AG09309 (cell line): Measurements from ENCODE around the gene PCDH9.

ENCODE experiments used
- DNase-seq: peaks from one replicate; pipeline ENCODE4 v3.0.0-alpha.2; 2010; ENCODE audit warnings: low read depth
- H3K4me3 ChIP-seq: 2 replicates; pipeline ENCODE4 v1.5.1; 2011; ENCODE audit warnings: mild to moderate bottlenecking, low read depth, low read length, moderate library complexity; ENCODE audit not compliant: control insufficient read depth
- TF ChIP-seq, protein P1 (sequence below): IDR thresholded peaks from 2 replicates; pipeline ENCODE4 v1.5.1; 2011; ENCODE audit warnings: mild to moderate bottlenecking, low read depth, low read length, inconsistent platforms; ENCODE audit not compliant: insufficient read depth, control insufficient read depth; ENCODE audit errors: missing control alignments

PCDH9 gene

DNA sequence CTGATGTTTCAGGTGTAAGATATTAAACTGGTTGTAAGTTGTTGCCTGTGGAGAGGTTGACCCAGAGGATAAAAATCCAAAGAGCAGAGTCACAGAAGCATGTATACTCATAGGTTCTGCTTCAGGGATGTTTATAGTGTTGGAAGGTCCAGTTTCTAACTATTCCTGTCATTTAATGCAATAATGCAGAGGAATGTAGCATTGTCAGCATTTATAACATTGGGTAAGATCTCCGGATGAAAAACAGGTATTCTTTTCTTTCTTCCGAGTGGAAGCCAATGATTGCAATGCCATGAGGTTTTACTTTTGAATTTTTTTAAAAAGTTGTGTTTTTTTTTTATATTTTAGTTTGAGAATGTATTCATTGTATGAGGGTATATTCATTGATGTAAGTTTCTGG, 771.0 kb downstream of the PCDH9 start:
- H3K4me3 ChIP-seq, result no peak overlapping the region
- TF ChIP-seq, protein P1, sequence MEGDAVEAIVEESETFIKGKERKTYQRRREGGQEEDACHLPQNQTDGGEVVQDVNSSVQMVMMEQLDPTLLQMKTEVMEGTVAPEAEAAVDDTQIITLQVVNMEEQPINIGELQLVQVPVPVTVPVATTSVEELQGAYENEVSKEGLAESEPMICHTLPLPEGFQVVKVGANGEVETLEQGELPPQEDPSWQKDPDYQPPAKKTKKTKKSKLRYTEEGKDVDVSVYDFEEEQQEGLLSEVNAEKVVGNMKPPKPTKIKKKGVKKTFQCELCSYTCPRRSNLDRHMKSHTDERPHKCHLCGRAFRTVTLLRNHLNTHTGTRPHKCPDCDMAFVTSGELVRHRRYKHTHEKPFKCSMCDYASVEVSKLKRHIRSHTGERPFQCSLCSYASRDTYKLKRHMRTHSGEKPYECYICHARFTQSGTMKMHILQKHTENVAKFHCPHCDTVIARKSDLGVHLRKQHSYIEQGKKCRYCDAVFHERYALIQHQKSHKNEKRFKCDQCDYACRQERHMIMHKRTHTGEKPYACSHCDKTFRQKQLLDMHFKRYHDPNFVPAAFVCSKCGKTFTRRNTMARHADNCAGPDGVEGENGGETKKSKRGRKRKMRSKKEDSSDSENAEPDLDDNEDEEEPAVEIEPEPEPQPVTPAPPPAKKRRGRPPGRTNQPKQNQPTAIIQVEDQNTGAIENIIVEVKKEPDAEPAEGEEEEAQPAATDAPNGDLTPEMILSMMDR, result no peak

DNA sequence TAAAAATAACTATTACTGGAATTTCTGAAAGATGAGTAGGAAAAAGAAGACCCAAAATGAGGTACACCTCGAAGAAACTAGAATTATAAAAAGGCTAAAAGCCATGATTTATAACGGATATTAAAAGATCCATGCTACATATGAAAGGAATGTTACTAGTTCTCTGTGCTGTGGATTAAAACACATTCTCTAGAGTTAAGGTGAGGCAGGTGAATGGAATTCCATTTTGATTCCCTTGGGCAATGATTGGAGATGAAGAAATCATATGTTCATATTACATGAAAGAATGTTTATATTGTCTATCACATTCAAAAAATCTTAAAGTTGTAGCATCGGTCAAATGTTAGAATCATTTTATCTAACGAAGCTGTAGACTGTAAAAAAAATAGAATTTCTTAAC, 783.7 kb downstream of the PCDH9 start:
- DNase-seq, result no peak
- TF ChIP-seq, protein P1, result no peak
- no peak overlapping the region for H3K4me3 ChIP-seq

More for the DNA sequence above, 771.0 kb downstream of the PCDH9 start:
- no peak for DNase-seq

DNA sequence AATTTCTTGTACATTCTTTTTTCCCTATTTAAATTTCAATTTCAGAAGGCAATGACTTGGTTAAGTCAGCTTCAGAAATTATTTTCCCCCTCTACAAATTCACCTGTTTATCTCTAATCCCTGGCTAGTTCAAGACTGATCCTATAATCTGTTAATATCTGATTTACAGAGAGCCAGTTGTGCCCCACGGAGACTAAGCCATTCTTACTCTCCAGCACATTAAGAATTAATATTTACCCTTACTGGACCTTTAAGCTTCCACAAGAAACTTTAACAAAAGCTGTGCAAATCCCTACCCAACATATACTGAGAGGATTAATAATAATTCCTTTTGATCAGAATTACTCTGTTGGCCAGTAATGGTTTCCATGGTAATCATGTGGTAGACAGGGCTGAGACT, 786.2 kb downstream of the PCDH9 start:
- no peak for DNase-seq
- H3K4me3 ChIP-seq, result no peak overlapping the region
- TF ChIP-seq, protein P1, result no peak

DNA sequence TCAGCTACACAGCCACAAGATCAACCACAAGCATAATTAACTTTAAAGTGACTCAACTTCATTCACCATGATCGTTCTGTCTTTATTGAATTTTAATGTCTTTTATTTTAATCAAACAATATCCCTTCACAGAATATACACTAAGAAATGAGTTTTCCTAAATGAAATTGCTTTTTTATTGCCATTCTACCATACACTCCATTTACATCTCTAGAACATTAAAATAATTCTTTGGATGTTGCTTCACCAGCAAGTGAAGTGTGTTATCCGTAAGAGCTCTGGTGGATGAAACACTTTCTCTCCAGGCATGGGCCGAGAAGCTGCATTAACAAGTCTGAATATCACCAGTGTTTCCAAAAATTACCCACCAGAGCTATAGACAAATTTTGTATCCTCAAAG, 789.2 kb downstream of the PCDH9 start:
- no peak overlapping the region for H3K4me3 ChIP-seq
- TF ChIP-seq, protein P1, result no peak
- DNase-seq, result no peak

DNA sequence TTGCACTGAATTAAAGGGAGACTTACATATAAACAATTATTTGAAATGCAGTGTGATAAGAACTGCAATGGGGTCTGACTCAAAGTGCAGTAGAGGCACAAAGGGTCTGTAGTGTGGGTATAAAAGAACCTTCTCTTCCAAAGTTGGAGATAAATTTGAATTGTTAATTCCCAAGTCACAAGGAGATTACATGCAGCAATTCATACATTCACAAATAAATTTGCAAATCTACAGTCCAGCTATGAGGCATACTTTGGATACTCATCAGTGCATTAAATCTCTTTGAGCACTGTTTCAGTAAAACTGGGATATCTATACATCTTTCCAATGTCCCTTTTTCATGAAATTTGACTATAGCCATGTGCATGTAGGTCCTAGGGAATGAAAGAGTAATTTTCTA, 799.4 kb downstream of the PCDH9 start:
- no peak overlapping the region for H3K4me3 ChIP-seq
- TF ChIP-seq, protein P1, result no peak
- DNase-seq, result no peak

DNA sequence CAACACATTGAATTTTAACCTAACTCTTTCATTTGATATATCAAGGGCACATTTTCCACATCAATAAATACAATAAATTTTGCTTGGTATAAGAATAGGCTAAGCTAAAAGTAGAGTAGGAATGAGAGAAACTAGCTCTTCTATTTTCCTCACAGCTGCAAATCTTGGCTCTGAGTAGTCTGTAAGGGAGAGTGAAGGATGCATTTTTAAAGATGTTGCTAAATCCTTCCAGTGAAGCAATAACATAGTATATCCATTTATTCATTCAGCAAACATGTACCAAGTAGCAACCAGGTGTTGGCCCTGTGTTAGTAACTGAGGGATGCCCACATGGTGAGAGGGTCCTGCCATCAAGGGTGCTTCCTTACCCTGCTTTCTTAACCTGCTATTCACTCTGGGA, 799.9 kb downstream of the PCDH9 start:
- no peak overlapping the region for H3K4me3 ChIP-seq
- DNase-seq, result no peak
- TF ChIP-seq, protein P1, result no peak

DNA sequence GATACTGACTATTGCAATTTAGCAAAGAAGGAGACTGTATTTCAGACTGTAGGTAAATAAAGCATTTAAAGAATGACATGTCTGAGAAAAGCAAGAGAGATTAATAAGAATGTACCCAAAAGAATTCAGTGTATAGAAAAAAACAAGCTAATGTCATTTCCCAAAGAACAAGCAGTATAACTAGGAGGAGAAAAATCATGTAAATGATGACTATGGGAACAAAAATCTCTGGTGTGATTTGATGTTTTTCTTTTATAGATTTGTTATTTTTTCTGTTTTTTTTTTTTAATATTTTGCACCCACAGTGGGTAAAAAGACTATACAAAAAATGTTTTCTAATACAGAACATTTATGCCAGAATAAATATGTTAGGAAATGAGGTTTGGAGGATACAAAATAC, 801.0 kb downstream of the PCDH9 start:
- H3K4me3 ChIP-seq, result no peak overlapping the region
- TF ChIP-seq, protein P1, result no peak
- DNase-seq, result no peak
